ENCODE data around the gene MATN1.

- TF ChIP-seq CTCF (IDR thresholded peaks at IDR 0.05) (no peak), ZFX (IDR thresholded peaks at IDR 0.05; ENCODE audit: borderline replicate concordance) (no peak)
Measured at GRCh38 chr1:30752651-30752908, 29.2 kb upstream of the MATN1 start.

Measured in 22Rv1 (cell line).